Fibroblast of the aortic adventitia (primary cell): ENCODE measurements around the gene RFTN1. TPM values are rescaled to one million over a fixed set of nuclear protein-coding genes. Genes with fewer than 3 reads are reported as not detected.

Source experiments
- DNase-seq: peaks from one replicate; pipeline ENCODE4 v3.0.0-alpha.2; 2010; ENCODE audit warnings: low read depth
- H3K4me3 ChIP-seq: 2 replicates; pipeline ENCODE4 v1.5.1; 2011; ENCODE audit warnings: low read depth, mild to moderate bottlenecking, control low read depth, low read length, moderate library complexity
- CTCF ChIP-seq: IDR thresholded peaks from 2 replicates; pipeline ENCODE4 v1.5.1; 2011; ENCODE audit warnings: mild to moderate bottlenecking, low read length, control low read depth, inconsistent platforms; ENCODE audit not compliant: insufficient read depth
- total RNA-seq: library from RNA; depleted of rRNA; stranded (reverse); fragments of >200 nt; gene quantifications from 2 replicates; pipeline ENCODE4 v1.2.3, GENCODE V29; 2012; ENCODE audit warnings: low replicate concordance

The RFTN1 gene
- total RNA-seq, 1 donor = 54.7 TPM

GRCh38 chr3:16485395-16485992 is 28.0 kb downstream of the RFTN1 start:
- TF ChIP-seq CTCF = no peak
- DNase-seq = no peak

DNA sequence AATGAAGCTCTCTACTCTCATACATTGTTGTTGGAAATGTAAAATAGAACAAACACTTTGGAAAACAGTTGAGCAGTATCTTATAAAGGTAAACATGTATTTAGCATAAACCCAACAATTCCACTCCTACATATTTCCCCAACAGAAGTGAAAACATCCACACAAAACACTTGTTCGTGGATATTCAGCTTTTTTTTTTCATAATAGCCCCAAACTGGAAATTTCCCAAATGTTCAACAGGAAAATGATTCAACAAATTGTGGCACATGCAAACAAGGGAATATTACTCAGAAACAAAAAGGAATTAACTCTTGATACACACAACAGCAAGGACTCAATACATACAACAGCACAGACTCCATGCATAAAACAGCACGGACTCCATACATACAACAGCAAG is 28.5 kb downstream of the RFTN1 start:
- DNase-seq = no peak
- no peak overlapping the region for H3K4me3 ChIP-seq
- no peak for TF ChIP-seq CTCF

More at GRCh38 chr3:16485395-16485992, 28.0 kb downstream of the RFTN1 start:
- no peak overlapping the region for H3K4me3 ChIP-seq

DNA sequence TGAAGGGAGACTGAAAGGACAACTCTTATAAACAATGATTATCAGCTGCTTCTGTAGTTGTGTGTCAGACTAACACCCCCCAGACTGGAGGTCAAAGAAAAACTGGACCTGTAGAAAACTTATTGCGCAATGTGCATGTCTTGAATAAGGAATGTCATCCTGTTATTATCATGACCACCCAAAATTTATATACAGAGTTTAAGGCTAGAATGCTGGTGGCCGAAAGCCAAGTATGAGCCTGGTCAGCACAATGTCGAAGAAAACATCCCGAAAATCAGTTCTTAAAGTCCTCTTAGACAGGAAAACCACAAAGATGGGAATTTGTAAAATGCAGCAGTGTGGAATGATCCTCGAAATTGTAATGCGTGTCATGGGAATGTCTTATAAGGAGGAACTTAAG is 29.3 kb downstream of the RFTN1 start:
- no peak for TF ChIP-seq CTCF
- peak; percentile 98 for DNase-seq
- no peak overlapping the region for H3K4me3 ChIP-seq

DNA sequence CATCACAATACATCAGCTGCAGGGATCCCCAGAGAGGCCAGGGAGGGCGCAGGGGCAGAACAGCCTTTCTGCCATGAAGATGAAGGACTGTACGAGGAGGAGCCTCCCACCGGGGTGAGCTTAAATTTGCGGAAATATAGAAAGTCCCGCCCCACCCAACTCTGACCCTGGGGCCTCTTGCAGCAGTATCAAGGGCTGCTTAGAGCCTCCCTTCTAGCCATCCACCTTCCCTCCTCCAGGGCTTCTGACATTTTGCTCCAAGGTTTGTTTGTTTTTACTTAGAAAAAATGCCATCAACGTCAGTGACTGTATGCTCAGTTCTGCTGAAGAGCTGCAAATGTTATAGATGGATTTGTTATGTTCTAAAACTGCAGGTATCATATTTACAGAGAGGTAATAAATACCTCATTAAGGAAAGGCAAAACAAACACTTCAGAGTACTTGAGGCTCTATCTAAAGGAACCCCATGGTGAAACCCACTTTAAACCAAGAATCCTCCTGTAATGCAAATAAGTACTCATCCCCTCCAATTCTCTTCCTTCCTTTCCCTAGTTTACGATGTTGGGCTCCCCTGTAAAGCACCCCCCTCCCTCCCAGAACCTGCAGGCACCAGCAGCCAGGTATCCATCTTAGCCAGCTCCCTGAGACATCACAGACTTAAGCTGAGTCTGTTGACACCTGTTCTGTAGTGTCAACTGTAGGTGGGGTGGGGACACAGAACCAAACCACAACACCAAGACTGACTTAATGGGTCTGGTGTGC is 30.5 kb downstream of the RFTN1 start:
- no peak for DNase-seq

GRCh38 chr3:16482194-16482769 is 31.2 kb downstream of the RFTN1 start:
- TF ChIP-seq CTCF = no peak
- DNase-seq = no peak
- H3K4me3 ChIP-seq = no peak overlapping the region

More for the DNA sequence above, 30.5 kb downstream of the RFTN1 start:
- no peak overlapping the region for H3K4me3 ChIP-seq
- no peak for TF ChIP-seq CTCF

DNA sequence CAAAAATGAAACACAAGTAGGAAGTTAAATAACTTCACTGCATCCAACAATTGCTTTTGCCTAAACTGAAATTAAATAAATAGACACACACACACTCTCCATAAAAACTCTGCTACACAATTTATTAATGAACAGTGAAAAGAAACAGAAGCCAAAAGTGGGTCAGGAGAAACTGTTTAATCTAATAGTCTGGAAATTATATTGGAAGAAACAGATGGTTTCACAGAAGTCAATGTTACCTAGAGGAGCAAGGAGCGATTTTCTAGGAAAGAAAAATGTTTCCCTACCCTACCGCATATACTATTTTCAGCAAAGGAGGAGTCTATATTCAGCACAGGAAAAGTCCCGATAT is 32.0 kb downstream of the RFTN1 start:
- H3K4me3 ChIP-seq = no peak overlapping the region
- no peak for DNase-seq
- TF ChIP-seq CTCF = no peak
